Tibial artery (tissue), 4 donors: Measurements from ENCODE around the gene TPST1.

ENCODE experiments used
- DNase-seq, 2 donors: peaks; one replicate each; pipeline ENCODE4 v3.0.0-alpha.2; 2019
- H3K27ac ChIP-seq, 2 donors: fragments of 200-600 bp; sonication (generic) in 1 of 2; 1 replicate in 1 of 2; 2 replicates in 1 of 2; pipeline ENCODE4 v1.5.1; 2018 to 2019; ENCODE audit warnings: mild to moderate bottlenecking in 1 of 2
- H3K27me3 ChIP-seq, 2 donors: fragments of 200-600 bp; sonication (generic) in 1 of 2; one replicate each; pipeline versions ENCODE4 v1.5.1 to v1.6.0; 2016 to 2019
- H3K36me3 ChIP-seq, 3 donors: fragments of 200-600 bp; sonication (generic) in 2 of 3; one replicate each; pipeline ENCODE4 v1.5.1; 2016 to 2019; ENCODE audit warnings: mild to moderate bottlenecking in 2 of 3
- H3K4me1 ChIP-seq, 4 donors: fragments of 200-600 bp; sonication (generic) in 2 of 4; 1 replicate in 3 of 4; 2 replicates in 1 of 4; pipeline ENCODE4 v1.5.1; 2016 to 2019
- H3K4me3 ChIP-seq, 2 donors: fragments of 200-600 bp; sonication (generic) in 1 of 2; 1 replicate in 1 of 2; 2 replicates in 1 of 2; pipeline ENCODE4 v1.5.1; 2018 to 2019; ENCODE audit warnings: mild to moderate bottlenecking in 2 of 2
- H3K9me3 ChIP-seq, 3 donors: fragments of 200-600 bp; sonication (generic) in 1 of 3; one replicate each; pipeline ENCODE4 v1.5.1; 2016 to 2019
- intact Hi-C: fragments of 100-400 bp; cut with DNase I; formaldehyde crosslinking; loops from one replicate; pipeline ENCODE4 v1.15.0; 2023; ENCODE audit warnings: low total_unique reads
- TF ChIP-seq, protein P1 (sequence below), 2 experiments: fragments of 200-600 bp in 1 of 2; fragments of 450-650 bp in 1 of 2; IDR thresholded peaks; one replicate each; pipeline ENCODE4 v1.5.1; 2017 to 2019; ENCODE audit warnings: antibody characterized with exemption in 2 of 2, mild to moderate bottlenecking in 1 of 2, moderate library complexity in 1 of 2

Gene TPST1

DNA sequence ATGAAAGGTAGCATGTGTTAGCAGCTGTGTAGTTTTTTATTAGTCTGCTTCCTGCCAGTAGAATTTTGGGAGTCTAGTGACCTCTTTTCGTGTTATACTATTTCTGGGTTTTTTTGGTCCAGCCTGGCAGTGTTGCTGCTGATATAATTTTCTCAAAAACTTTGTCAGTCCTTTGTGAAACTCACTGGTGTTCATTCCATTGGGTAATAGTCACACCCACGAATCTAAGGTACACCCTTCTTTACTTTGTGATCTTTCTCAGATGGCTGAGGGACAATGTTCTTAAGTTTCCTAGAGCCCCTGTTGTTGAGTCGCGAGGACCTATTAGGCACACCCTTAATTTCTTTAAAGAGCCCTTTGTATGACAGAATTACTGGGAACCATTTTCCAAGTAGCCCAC is 52.3 kb downstream of the TPST1 start:
- intact Hi-C loops = no loop called here
- DNase-seq = no peak
- no peaks in the 10 kb centered on the region for H3K27me3 ChIP-seq
- H3K36me3 ChIP-seq = no peaks in the 10 kb centered on the region
- no peaks in the 10 kb centered on the region for H3K9me3 ChIP-seq
- TF ChIP-seq, protein P1, sequence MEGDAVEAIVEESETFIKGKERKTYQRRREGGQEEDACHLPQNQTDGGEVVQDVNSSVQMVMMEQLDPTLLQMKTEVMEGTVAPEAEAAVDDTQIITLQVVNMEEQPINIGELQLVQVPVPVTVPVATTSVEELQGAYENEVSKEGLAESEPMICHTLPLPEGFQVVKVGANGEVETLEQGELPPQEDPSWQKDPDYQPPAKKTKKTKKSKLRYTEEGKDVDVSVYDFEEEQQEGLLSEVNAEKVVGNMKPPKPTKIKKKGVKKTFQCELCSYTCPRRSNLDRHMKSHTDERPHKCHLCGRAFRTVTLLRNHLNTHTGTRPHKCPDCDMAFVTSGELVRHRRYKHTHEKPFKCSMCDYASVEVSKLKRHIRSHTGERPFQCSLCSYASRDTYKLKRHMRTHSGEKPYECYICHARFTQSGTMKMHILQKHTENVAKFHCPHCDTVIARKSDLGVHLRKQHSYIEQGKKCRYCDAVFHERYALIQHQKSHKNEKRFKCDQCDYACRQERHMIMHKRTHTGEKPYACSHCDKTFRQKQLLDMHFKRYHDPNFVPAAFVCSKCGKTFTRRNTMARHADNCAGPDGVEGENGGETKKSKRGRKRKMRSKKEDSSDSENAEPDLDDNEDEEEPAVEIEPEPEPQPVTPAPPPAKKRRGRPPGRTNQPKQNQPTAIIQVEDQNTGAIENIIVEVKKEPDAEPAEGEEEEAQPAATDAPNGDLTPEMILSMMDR (IDR thresholded peaks at IDR 0.05) = no peak
- H3K27ac ChIP-seq = no peak overlapping the region
- H3K4me3 ChIP-seq = no peak overlapping the region
- peaks cover 0 to 8% (median 1%) of the 10 kb centered on the region in 4 donors for H3K4me1 ChIP-seq

DNA sequence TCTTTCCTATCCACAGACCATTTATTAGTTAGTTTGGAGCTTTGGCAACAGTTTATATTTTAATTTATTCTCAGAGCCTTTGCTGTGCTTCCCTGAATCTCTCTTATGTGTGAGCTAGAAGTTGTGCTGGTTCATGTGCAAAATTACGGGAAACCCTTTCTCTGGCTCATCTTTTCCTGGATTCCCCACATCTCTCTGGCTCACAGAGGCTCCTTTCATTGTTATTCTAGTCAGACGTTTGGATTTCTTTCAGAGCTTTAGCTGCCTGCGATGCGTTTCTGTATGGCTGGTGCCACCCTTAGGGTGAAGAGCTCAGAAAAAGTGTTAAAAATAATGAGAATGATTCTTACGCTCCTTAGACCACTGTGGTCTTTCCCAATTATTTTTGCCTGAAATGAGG is 53.3 kb downstream of the TPST1 start:
- Histone ChIP-seq H3K36me3 (no peaks in the 10 kb centered on the region), H3K27me3 (no peaks in the 10 kb centered on the region), H3K27ac (peak overlapping the region in 1 of 2 donors; percentile 21), H3K9me3 (no peaks in the 10 kb centered on the region), H3K4me1 (peaks cover 0 to 8% (median 1%) of the 10 kb centered on the region in 4 donors), H3K4me3 (no peak overlapping the region)
- TF ChIP-seq, protein P1 (IDR thresholded peaks at IDR 0.05) = no peak
- no peak for DNase-seq
- intact Hi-C loops = no loop called here

DNA sequence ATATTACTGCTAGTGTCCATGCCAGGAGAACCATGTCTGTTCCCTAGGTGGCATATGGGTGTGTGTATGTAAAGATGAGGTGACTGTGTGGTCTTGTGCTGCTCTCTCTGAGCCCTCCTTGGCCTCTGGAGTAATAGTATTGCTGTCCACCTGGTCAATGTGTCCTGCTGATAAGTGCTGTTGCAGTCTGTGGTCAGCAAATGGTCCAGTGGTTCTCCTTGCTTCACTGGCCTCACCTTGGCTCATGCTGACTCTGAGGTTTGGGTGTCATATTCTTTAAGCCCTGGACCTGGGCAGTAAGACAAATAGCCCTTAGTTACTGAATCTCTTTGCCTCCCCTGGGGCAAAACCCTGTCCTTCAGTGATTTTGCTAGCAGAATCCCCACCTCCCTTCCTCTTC is 56.8 kb downstream of the TPST1 start:
- Histone ChIP-seq H3K27ac (no peak overlapping the region), H3K4me1 (peaks cover 0 to 8% (median 1%) of the 10 kb centered on the region in 4 donors), H3K36me3 (peaks cover 0 to 16% (median 6%) of the 10 kb centered on the region in 3 donors), H3K27me3 (no peaks in the 10 kb centered on the region), H3K9me3 (peaks cover 0 to 23% (median 8%) of the 10 kb centered on the region in 3 donors), H3K4me3 (no peak overlapping the region)
- TF ChIP-seq, protein P1 (IDR thresholded peaks at IDR 0.05) = no peak
- no peak for DNase-seq
- intact Hi-C loops = no loop called here

DNA sequence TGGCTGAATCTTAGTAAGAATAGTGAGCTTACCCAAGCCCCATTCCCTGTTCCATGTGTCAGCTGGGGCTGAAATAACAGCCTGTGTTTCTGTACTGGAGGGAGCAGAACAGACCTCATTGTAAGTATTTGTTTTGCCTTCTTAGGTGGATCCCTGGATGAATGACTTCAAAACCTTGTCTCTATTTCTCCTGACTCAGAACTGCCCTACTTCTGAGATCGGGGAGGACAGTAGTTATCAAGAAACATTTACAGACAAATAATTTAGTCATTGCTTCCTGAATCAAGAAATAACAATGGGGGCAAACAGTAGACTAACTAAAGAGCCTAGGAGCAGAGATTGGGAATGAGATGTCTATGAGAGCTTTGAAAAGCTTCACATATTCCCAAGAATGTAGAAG is 58.8 kb downstream of the TPST1 start:
- intact Hi-C loops = no loop called here
- TF ChIP-seq, protein P1 (IDR thresholded peaks at IDR 0.05) = no peak
- DNase-seq = no peak

DNA sequence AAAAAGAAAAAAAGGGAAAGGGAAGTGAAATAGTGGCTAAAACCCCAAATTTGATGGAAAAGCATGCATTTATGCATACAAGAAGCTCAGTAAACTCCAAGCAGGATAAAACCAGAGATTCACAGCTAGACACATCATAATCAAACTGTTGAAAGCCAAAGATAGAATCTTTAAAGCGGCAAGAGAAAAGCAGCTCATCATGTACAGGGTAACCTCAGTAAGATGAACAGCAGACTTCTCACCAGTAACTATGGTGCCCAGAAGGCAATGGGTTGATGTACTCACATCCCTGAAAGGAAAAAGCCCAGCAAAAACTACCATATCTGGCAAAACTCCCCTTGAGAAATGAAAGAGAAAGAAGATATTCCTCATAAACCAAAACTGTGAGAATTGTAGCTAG is 60.4 kb downstream of the TPST1 start:
- Histone ChIP-seq H3K4me3 (no peak overlapping the region), H3K27me3 (no peaks in the 10 kb centered on the region), H3K36me3 (peaks cover 0 to 16% (median 6%) of the 10 kb centered on the region in 3 donors), H3K4me1 (peaks cover 0 to 19% (median 3%) of the 10 kb centered on the region in 4 donors), H3K27ac (no peak overlapping the region), H3K9me3 (peaks cover 0 to 23% (median 8%) of the 10 kb centered on the region in 3 donors)
- DNase-seq = no peak
- TF ChIP-seq, protein P1 (IDR thresholded peaks at IDR 0.05) = no peak
- intact Hi-C loops = no loop called here

More for the DNA sequence above, 58.8 kb downstream of the TPST1 start:
- Histone ChIP-seq H3K4me3 (no peak overlapping the region), H3K4me1 (peaks cover 0 to 19% (median 3%) of the 10 kb centered on the region in 4 donors), H3K27ac (no peak overlapping the region), H3K27me3 (no peaks in the 10 kb centered on the region), H3K36me3 (peaks cover 0 to 16% (median 6%) of the 10 kb centered on the region in 3 donors), H3K9me3 (peaks cover 0 to 23% (median 8%) of the 10 kb centered on the region in 3 donors)

DNA sequence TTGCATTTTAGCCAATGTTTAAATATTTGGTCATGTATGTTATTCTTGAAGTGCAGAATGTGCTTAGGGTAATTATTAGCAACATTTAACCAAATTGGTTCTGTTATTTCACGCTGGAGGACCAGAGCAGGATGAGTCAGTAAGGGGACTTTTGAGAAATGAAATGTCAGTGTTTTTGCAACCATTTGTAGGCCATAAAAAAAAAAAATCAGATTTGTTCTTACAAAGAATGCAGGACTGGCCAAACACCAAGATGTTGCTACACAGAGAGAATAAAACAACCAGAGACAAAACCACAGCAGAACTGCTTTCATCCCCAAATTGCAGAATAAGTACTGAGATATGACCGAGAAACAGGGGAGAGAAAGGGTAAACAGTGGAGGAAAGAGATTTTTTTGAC is 62.1 kb downstream of the TPST1 start:
- H3K36me3 ChIP-seq = peaks cover 0 to 16% (median 6%) of the 10 kb centered on the region in 3 donors
- no peaks in the 10 kb centered on the region for H3K27me3 ChIP-seq
- peaks cover 0 to 19% (median 3%) of the 10 kb centered on the region in 4 donors for H3K4me1 ChIP-seq
- peaks cover 0 to 23% (median 8%) of the 10 kb centered on the region in 3 donors for H3K9me3 ChIP-seq
- H3K4me3 ChIP-seq = peak overlapping the region in 1 of 2 donors; percentile 8
- peak overlapping the region; percentile 48 to 51 for H3K27ac ChIP-seq
- peak in 1 of 2 donors; percentile 74 for DNase-seq
- intact Hi-C loops = no loop called here
- TF ChIP-seq, protein P1 (IDR thresholded peaks at IDR 0.05) = no peak
